Hepatocyte (in vitro differentiated cells): Measurements from ENCODE around the gene MATCAP1.

Experiments used
- CTCF ChIP-seq: fragments of 200-600 bp; sonication (generic); IDR thresholded peaks from 2 replicates; pipeline ENCODE4 v1.5.1; 2016; ENCODE audit warnings: antibody characterized with exemption, mild to moderate bottlenecking; ENCODE audit not compliant: poor library complexity
- EZH2 ChIP-seq: fragments of 200-600 bp; sonication (generic); IDR thresholded peaks from 2 replicates; pipeline ENCODE4 v1.6.1; 2016; ENCODE audit warnings: antibody characterized with exemption, mild to moderate bottlenecking, borderline replicate concordance
- EZH2phosphoT487 ChIP-seq: fragments of 200-600 bp; sonication (generic); IDR thresholded peaks from one replicate; pipeline ENCODE4 v1.6.1; 2018; ENCODE audit warnings: antibody characterized with exemption, mild to moderate bottlenecking, low read depth, moderate library complexity; ENCODE audit not compliant: unreplicated experiment, severe bottlenecking

GRCh38 chr16:67206838-67207248 is 23.1 kb upstream of the MATCAP1 start:
- TF ChIP-seq CTCF (no peak), EZH2 (no peak), EZH2phosphoT487 (no peak)
